ENCODE results near the gene ABCB10. TPM values are rescaled to one million over a fixed set of nuclear protein-coding genes. Genes with fewer than 3 reads are reported as not detected.
"Not testable (repeated sequence)": the region's sequence is repeated elsewhere in the genome, so short reads cannot be mapped to it uniquely, and the experiment has no call there.

ABCB10 gene
- total RNA-seq, 2 donors from 2014 or later = 14.6 to 18.1 TPM

- Histone ChIP-seq H3K9ac (ENCODE audit: extremely low read depth, low read length, poor library complexity, severe bottlenecking) (no peak overlapping the region), H3K9me3 (ENCODE audit: control insufficient read depth, low read length) (no peaks in the 10 kb centered on the region), H3K4me1 (ENCODE audit: control insufficient read depth, insufficient read depth, low read length) (no peaks in the 10 kb centered on the region), H3K27me3 (ENCODE audit: control insufficient read depth, insufficient read depth, low read length, poor library complexity, severe bottlenecking) (no peaks in the 10 kb centered on the region), H3K27ac (ENCODE audit: low read depth, low read length) (no peak overlapping the region), H3K36me3 (ENCODE audit: control insufficient read depth, insufficient read depth, low read length) (peaks cover 53% of the 10 kb centered on the region), H3K4me3 (ENCODE audit: low read length) (no peak overlapping the region)
- DNase-seq = no peak
- no peak overlapping the region for H3K4me3 Mint-ChIP-seq
- H3K36me3 Mint-ChIP-seq (ENCODE audit: low read depth) = peaks cover 41% of the 10 kb centered on the region
- H3K27ac Mint-ChIP-seq = no peak overlapping the region
- H3K4me1 Mint-ChIP-seq = peaks cover 3% of the 10 kb centered on the region
- no peak for TF ChIP-seq CTCF (conservative IDR thresholded peaks at IDR 0.05)
- H3K9me3 Mint-ChIP-seq = no peaks in the 10 kb centered on the region
- no peaks in the 10 kb centered on the region for H3K27me3 Mint-ChIP-seq (ENCODE audit: insufficient read depth)
- 90 to 92% methylated on average over 2 to 7 of the region's 7 CpGs for WGBS, 2 experiments (ENCODE audit: insufficient coverage in 1 of 2, insufficient read length in 1 of 2)
These were observed 38.6 kb upstream of the ABCB10 start for GRCh38 chr1:229596925-229597699.

GRCh38 chr1:229595876-229596275 is 37.4 kb upstream of the ABCB10 start:
- not testable (repeated sequence) for H3K27ac ChIP-seq (ENCODE audit: low read depth, low read length); H3K9me3 Mint-ChIP-seq; H3K9me3 ChIP-seq (ENCODE audit: control insufficient read depth, low read length); DNase-seq; H3K27ac Mint-ChIP-seq; H3K27me3 Mint-ChIP-seq (ENCODE audit: insufficient read depth); H3K4me3 Mint-ChIP-seq; H3K27me3 ChIP-seq (ENCODE audit: control insufficient read depth, insufficient read depth, low read length, poor library complexity, severe bottlenecking); H3K4me3 ChIP-seq (ENCODE audit: low read length); H3K4me1 ChIP-seq (ENCODE audit: control insufficient read depth, insufficient read depth, low read length); H3K4me1 Mint-ChIP-seq; H3K9ac ChIP-seq (ENCODE audit: extremely low read depth, low read length, poor library complexity, severe bottlenecking)
- H3K36me3 Mint-ChIP-seq (ENCODE audit: low read depth) = peaks cover 33% of the 10 kb centered on the region
- peaks cover 40% of the 10 kb centered on the region for H3K36me3 ChIP-seq (ENCODE audit: control insufficient read depth, insufficient read depth, low read length)
- 91 to 100% methylated on average over 3 to 7 of the region's 7 CpGs for WGBS, 2 experiments (ENCODE audit: insufficient coverage in 1 of 2, insufficient read length in 1 of 2)

- peaks cover 26% of the 10 kb centered on the region for H3K36me3 ChIP-seq (ENCODE audit: control insufficient read depth, insufficient read depth, low read length)
- no peak for TF ChIP-seq CTCF (conservative IDR thresholded peaks at IDR 0.05)
- Mint-ChIP-seq H3K4me1 (no peaks in the 10 kb centered on the region), H3K4me3 (no peak overlapping the region), H3K9me3 (no peaks in the 10 kb centered on the region), H3K27ac (no peak overlapping the region), H3K27me3 (ENCODE audit: insufficient read depth) (no peaks in the 10 kb centered on the region), H3K36me3 (ENCODE audit: low read depth) (peaks cover 24% of the 10 kb centered on the region)
- no peak overlapping the region for H3K9ac ChIP-seq (ENCODE audit: extremely low read depth, low read length, poor library complexity, severe bottlenecking)
- H3K9me3 ChIP-seq (ENCODE audit: control insufficient read depth, low read length) = no peaks in the 10 kb centered on the region
- no peaks in the 10 kb centered on the region for H3K27me3 ChIP-seq (ENCODE audit: control insufficient read depth, insufficient read depth, low read length, poor library complexity, severe bottlenecking)
- no peak overlapping the region for H3K27ac ChIP-seq (ENCODE audit: low read depth, low read length)
- H3K4me3 ChIP-seq (ENCODE audit: low read length) = no peak overlapping the region
- no peak for DNase-seq
- no peaks in the 10 kb centered on the region for H3K4me1 ChIP-seq (ENCODE audit: control insufficient read depth, insufficient read depth, low read length)
- 94 to 98% methylated on average over 34 of the region's 34 CpGs for WGBS, 2 experiments (ENCODE audit: insufficient coverage in 1 of 2, insufficient read length in 1 of 2)
These were observed 35.9 kb upstream of the ABCB10 start for GRCh38 chr1:229594227-229595008.
